Activated T-cell treated with anti-CD3 and anti-CD28 coated beads for 48 hours (primary cell): Measurements from ENCODE around the gene AHCYL2.
"Not testable (repeated sequence)": the region's sequence is repeated elsewhere in the genome, so short reads cannot be mapped to it uniquely, and the experiment has no call there.

Experiments used
- DNase-seq: peaks from one replicate; pipeline ENCODE4 v3.0.0-alpha.2; 2020; ENCODE audit warnings: low read depth

Gene AHCYL2

DNA sequence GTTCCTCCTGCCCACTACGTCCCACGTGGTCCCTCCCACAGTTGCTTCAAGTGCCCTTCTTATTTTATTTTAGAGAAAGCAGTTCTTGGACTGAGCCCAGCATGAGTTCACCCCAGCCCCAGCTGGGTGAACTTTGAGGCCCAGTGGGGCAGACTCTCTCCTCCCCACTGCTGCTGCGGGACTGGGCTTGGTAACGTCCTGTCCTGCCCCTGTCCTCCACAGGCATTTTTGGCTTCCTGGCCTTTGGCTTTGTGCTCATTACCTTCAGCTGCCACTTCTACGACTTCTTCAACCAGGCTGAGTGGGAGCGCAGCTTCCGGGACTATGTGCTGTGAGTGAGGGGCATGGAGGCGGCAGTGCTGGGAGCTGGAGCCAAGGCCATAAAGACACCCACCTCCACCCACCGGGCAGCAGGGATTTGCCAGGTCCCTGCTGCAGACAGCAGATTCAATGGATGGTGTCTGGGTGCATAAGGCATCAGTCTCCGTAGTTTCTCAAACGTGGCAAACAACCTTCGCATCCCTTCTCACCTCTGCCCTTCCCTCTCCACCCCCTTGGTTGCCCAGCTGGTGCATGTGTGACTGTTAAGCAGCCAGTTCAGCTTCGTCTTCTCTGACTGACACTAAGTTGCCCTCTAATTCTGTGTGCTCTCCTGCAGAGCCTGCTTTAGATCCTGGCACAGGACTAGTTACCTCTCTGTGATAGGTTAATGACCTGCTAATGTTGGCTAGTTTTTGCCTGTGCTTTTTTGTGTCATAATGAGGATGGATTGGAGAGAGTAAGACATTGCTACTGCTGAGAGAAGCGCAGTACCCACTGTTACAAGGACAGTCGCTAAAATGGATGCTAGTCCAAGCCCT, 15.5 kb upstream of the AHCYL2 start:
- DNase-seq = no peak

DNA sequence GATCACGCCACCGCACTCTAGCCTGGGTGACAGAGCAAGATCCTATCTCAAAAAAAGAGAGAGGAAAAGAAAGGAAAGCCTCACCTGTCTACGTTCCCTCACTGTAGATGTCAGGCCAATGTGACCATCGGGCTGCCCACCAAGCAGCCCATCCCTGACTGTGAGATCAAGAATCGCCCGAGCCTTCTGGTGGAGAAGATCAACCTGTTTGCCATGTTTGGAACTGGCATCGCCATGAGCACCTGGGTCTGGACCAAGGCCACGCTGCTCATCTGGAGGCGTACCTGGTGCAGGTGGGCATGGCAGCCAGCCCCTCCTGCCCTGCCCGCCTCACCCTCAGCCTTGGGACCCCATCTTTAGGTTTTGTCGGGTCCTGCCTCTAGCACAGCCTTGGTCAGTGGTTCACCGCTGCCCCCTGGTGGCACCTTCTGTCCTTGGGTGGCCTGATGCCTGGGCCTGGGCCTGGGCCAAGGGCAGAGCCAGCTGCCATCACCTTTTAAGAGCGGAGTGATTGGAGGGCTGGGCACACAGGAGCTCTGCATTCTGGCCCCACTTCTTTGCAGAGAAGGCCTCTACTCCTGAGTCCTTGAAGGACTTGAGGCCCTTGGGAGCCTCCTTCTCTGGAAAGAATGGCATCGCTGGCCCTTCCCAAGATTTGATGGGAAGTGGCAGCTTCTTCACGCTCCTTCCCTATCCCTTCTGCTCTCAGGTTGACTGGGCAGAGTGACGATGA, 14.4 kb upstream of the AHCYL2 start:
- DNase-seq = peak; percentile 71

DNA sequence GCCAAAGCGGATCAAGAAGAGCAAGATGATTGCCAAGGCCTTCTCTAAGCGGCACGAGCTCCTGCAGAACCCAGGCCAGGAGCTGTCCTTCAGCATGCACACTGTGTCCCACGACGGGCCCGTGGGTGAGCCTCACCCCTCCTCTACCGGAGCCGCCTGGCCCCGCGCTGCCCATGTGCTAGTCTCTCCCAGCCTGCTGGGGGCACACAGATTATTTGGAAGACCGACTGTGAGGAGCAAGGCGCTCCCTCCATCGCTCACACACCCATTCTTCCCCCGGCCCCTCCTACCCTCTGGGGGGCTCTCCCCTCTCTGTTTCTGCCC, 13.9 kb upstream of the AHCYL2 start:
- DNase-seq = no peak

DNA sequence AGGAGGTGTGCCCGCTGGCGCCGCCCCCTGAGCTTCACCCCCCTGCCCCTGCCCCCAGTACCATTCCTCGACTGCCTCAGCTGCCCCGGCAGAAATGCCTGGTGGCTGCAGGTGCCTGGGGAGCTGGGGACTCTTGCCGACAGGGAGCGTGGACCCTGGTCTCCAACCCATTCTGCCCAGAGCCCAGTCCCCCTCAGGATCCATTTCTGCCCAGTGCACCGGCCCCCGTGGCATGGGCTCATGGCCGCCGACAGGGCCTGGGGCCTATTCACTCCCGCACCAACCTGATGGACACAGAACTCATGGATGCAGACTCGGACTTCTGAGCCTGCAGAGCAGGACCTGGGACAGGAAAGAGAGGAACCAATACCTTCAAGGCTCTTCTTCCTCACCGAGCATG, 12.7 kb upstream of the AHCYL2 start:
- no peak for DNase-seq

DNA sequence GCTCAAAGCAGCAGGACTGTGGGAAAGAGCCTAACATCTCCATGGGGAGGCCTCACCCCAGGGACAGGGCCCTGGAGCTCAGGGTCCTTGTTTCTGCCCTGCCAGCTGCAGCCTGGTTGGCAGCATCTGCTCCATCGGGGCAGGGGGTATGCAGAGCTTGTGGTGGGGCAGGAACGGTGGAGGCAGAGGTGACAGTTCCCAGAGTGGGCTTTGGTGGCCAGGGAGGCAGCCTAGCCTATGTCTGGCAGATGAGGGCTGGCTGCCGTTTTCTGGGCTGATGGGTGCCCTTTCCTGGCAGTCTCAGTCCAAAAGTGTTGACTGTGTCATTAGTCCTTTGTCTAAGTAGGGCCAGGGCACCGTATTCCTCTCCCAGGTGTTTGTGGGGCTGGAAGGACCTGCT, 12.2 kb upstream of the AHCYL2 start:
- no peak for DNase-seq

DNA sequence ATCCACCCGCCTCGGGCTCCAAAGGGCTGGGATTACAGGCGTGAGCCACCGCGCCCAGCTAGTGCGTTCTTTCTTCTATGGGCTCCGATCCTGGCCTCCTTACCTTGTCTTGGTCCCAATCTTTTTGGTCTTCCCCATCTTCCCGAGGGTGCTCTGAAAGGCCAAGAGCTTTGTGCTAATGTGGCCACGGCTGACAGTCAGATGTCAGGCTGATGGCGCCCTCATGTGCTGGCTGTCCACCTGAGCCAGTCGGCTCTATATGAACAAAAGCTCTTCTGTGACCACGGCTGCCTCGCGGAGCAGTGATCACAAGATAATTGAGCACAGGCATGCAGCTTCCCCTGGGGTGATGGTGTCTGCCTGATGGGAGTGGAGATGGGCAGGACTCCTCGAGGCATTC, 11.0 kb upstream of the AHCYL2 start:
- DNase-seq = no peak

DNA sequence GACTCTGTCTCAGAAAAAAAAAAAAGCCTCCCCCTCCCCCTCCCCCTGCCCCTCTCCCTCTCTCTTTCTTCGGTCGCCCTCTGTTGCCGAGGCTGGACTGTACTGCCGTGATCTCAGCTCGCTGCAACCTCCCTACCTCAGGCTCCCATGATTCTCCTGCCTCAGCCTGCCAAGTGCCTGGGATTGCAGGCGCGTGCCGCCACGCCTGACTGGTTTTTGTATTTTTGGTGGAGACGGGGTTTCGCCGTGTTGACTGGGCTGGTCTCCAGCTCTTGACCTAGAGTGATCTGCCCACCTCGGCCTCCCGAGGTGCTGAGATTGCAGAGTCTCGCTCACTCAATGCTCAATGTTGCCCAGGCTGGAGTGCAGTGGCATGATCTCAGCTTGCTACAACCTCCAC, 9.1 kb upstream of the AHCYL2 start:
- not testable (repeated sequence) for DNase-seq

DNA sequence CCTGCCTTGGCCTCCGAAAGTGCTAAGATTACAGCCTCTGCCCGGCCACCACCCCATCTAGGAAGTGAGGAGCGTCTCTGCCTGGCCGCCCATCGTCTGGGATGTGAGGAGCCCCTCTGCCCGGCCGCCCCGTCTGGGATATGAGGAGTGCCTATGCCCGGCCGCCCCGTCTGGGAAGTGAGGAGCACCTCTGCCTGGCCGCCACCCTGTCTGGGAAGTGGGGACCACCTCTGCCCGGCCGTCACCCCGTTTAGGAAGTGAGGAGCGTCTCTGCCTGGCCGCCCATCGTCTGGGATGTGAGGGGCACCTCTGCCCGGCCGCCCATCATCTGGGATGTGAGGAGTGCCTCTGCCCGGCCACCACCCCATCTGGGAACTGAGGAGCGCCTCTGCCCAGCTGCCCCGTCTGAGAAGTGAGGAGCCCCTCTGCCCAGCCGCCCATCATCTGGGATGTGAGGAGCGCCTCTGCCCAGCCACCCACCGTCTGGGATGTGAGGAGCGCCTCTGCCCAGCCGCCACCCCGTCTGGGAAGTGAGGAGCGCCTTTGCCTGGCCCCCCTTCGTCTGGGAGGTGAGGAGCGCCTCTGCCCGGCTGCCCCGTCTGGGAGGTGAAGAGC, 8.6 kb upstream of the AHCYL2 start:
- DNase-seq = not testable (repeated sequence)

DNA sequence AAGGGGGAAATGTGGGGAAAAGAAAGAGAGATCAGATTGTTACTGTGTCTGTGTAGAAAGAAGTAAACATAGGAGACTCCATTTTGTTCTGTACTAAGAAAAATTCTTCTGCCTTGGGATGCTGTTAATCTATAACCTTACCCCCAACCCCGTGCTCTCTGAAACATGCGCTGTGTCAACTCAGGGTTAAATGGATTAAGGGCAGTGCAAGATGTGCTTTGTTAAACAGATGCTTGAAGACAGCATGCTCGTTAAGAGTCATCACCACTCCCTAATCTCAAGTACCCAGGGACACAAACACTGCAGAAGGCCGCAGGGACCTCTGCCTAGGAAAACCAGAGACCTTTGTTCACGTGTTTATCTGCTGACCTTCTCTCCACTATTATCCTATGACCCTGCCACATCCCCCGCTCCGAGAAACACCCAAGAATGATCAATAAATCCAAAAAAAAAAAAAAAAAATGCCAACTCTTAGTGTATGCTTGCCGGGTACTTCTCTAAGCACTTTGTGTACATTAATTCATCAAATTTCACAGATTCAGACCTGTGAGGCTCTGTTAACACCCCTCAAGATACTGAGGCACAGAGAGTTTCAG, 7.9 kb upstream of the AHCYL2 start:
- not testable (repeated sequence) for DNase-seq

DNA sequence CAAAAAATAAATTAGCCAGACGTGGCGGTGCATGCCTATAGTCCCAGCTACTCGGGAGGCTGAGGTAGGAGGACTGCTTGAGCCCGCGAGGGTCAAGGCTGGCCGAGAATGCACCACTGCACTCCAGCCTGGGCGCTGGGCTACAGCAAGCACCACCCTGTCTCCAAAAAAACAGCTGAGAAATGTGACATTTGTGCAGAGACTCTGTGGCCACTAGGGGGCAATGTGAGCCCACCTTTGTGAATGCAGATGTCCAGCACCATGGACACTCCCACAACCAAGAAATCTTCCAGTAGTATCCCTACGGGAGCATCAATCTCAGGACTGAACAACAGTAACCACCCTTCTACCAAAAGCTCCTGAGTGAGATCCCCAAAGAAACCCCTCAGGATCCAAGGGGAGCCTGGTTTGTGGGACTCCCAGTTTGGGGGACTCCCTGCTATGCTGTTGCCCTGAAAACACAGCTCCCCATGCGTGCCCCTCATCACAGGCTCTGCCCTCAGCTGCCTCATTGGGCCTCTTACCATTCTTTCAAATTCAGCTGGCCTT, 6.2 kb upstream of the AHCYL2 start:
- peak; percentile 69 for DNase-seq

DNA sequence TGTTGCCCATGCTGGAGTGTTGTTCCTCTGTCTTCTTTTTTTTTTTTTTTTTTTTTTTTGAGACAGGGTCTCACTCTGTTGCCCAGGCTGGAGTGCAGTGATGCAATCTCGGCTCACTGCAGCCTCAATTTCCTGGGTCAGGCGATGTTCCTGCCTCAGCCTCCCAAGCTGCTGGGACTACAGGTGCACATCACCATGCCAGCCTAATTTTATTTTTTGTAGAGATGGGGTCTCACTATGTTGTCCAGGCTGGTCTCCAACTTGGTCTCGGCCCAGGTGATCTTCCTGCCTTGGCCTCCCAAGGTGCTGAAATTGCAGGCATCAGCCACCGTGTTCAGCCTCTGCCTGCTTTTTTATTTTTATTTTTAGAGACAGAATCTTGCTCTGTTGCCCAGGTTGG, 5.7 kb upstream of the AHCYL2 start:
- not testable (repeated sequence) for DNase-seq

DNA sequence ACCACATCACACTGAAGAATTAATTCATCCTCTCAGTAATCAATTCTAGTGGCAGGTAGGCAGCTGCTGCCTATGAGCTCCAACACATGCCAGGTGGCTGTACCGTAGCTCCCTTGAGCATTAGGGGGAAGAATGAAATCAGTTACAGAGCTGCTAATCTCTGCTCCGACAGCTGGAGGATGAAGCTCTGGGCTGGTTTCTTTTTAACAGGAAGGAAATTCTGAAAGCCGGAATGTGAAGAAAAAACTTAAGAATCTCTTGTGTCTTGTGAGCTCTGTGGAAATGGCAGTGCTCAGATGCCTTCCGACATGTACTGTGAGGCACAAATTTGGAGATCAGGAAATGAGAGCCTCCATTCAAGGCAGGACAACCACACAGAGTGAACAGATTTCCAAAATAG, 2.8 kb upstream of the AHCYL2 start:
- DNase-seq = no peak

DNA sequence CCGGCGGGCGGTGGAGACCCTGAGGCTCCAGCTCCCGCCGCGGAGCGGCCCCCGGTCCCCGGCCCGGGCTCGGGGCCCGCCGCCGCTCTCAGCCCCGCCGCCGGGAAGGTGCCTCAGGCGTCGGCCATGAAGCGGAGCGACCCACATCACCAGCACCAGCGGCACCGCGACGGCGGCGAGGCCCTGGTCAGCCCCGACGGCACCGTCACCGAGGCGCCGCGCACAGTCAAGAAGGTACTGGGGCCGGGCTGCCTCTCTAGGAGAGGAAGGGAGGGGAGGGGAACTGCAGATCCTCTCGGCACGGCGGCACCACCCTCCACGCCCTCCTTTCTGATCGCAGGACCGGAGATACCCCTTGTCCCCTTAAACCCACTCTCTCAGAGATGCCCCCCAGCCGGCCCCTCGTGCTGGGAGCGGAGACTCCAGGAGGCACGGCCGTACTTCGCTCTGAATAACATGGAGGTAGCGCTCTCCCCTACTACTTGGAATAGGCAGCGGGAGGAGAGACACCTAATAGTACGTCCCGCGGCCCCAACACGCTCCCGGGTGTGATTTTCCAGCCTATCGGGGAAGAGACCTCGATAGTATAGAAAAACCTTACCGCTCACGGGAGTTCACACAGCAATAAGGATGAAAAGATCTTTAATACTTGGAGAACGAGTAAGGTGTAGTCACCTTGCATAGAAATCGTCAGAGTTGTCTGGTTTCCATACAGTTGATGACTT, 538 bp downstream of the AHCYL2 start:
- peak; percentile 48 for DNase-seq

DNA sequence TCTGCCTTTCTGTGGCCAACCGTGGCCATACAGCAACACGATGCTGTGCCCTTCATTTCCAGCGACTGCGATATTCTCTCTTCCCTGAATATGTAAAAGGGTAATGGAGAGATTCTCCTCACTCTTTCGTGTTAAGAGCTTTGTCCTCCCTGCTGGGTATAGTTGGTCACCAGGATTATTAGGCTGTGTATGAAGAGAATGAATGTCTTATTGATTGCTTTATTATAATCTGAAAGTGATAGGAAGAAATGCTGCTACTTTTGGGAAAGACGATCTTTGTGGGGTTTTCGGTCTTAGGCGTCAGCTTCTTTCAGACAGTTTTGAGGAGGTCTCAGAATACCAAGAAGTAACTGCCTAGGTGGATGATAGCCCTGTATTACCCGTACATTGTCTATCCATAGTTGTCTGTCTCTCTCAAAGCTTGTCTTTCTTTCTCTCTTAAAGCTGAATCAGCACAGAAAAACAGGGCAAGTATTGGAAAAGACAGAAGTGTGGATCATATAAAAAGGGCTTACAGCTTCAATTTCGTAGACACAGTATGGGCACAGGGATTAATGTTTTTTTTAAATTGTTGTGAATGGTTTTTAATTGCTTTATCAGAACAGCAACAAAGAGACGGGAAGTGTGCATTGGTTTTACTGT, 1.2 kb downstream of the AHCYL2 start:
- DNase-seq = no peak

DNA sequence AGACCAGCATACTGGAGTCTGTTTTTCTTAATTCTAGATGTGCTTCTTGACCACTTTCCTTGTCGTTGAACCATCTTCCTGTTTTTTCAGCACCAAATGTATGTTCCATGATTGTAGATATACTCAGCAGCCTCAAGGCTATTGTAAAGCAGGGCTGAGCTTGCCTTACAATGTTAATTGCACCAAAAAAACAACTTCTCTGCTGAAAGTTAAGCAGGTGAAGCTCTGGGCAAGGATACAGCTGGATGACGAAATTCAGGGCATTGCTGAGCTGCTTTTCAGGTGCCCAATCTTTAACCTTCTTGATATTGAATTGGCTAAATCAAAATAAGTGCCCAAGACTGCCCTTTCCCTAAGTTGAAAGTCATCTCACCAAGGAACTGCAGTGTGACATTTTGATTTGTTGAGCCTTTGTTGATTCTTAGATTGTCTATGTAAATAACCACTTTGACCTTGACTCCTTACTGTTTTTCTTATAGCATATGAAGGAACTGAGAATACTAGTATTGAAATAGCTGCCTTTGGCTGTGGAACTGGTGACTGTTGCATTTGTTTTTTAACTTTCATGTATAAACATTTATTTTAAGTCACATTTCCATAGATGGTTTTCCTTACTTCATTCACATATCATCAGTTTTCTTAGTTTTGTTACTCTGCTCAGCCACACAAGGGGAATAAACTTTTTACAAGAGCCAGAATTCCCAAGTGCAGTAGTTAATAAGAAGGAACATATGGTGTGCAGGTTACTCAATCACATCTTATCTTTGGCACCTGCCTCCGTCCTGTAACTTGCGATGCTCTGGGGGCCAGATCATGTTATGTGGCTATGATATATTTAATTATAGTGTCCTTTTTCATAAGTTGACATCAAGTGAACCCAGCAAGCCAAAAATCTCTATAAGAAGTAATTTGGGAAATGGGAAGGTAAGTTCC, 3.1 kb downstream of the AHCYL2 start:
- no peak for DNase-seq

DNA sequence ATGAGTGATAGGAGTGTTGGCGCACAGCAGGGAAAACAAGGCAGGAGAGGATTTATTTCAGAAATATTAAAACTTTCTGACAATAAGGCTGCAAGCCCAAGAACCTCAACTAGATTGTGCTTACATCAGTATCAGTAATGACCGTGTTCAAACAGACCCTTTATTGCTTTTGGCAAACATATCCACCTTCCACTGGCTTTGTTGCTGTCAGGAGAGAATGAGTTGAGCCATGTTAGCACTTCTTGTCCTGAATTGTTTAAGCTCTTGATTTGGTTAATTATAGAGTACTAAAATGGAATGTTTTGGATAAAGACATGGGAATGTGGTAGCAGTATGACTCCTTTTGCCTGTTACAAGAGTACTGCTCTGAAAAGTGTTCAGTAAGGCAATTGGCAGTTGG, 3.8 kb downstream of the AHCYL2 start:
- no peak for DNase-seq

DNA sequence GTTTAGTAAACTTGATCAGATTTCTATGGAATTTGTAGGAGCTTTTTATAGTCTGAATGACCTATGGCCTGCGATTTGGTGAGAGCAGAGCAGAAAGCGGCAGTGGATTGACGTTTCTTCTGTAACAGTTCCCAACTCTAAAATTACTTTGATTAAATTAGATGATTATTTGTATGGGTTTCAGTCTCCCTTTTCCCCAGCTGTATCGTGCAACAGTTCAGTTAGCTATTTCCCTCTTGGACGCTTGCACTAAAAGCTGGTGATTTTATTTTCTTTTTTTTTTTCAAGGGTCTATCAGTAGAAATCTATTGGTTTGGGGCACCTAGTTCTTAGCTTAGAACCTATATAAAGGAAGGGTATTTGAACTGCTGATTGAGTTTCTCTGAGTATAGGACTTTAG, 6.8 kb downstream of the AHCYL2 start:
- DNase-seq = no peak

DNA sequence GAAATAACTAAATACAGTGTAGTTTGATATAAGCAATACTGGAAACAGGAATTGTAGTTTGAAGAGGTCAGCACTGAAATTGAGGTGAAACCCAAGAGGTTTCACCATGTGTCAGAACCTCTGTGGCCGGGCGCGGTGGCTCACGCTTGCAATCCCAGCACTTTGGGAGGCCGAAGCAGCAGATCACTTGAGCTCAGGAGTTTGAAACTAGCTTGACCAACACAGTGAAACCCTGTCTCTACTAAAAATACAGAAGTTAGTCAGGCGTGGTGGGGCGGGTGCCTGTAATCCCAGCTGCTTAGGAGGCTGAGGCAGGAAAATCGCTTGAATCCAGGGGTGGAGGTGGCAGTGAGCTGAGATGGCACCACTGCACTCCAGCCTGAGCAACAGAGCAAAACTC, 13.7 kb downstream of the AHCYL2 start:
- no peak for DNase-seq

DNA sequence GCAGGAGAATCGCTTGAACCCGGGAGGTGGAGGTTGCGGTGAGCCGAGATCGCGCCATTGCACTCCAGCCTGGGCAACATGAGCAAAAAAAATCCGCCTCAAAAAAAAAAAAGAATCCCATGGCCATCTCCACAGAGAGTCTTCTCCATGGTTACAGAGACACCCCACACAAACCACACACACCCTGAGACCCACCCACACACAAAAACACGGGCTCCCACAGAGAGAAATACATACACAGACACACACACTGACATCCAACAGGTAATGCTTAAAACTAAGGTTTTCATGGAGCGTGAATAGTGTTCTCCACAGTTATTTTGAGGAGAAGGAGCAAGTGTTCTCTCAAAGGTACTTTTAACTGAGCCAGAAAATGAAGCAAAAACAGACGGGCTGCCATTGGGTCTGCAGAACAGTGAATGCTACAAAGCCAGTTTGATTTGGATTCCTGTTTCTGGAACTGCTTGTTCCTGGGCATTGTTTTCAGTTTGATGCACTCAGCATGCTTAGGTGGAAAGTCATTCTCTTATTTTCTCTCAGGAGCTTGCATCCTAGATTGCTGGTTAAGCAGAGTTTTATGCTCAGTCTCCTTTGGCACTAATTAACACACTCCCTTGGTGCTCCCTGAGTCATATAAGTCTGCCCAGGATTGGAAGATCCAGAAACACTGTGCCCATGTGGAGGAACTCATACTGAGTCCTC, 15.4 kb downstream of the AHCYL2 start:
- no peak for DNase-seq

DNA sequence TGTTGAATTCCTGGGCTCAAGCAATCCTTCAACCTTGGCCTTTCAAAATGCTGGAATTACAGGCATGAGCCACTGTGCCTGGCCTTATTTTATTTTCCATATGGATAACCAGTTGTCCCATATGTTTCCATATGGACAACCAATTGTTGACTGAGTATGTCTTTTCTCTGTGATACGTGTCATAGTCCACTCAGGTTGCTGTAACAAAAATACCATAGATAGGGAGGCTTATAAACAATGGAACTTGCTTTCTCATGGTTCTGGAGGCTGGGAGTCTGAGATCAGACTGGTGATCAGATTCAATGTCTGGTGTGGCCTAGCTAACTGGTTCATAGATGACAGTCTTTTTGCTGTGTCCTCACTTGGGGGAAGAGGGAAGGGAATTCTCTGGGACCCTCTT, 19.4 kb downstream of the AHCYL2 start:
- no peak for DNase-seq
